ENCODE measurements around the gene SMARCA2. TPM values are rescaled to one million over a fixed set of nuclear protein-coding genes. Genes with fewer than 3 reads are reported as not detected.
A peak's percentile ranks its signal among the peaks of the same experiment; 100 is the strongest.

The SMARCA2 gene
- total RNA-seq, 1 experiment from 2014 or later, result 5.5 TPM

- Histone ChIP-seq H3K27me3 (ENCODE audit: control insufficient read depth, insufficient read depth, low read length) (no peaks in the 10 kb centered on the region), H3K4me3 (ENCODE audit: insufficient read depth, low read depth, low read length) (no peak overlapping the region), H3K36me3 (replicated peaks; ENCODE audit: control insufficient read depth, insufficient read depth, low read length) (no peaks in the 10 kb centered on the region)
- no peak for DNase-seq
Measured at GRCh38 chr9:1997646-1998045, 17.5 kb upstream of the SMARCA2 start.

- Histone ChIP-seq H3K27me3 (ENCODE audit: control insufficient read depth, insufficient read depth, low read length) (no peaks in the 10 kb centered on the region), H3K36me3 (replicated peaks; ENCODE audit: control insufficient read depth, insufficient read depth, low read length) (no peaks in the 10 kb centered on the region), H3K4me3 (ENCODE audit: insufficient read depth, low read depth, low read length) (no peak overlapping the region)
- DNase-seq, result no peak
Measured at GRCh38 chr9:1998111-1998510, 17.0 kb upstream of the SMARCA2 start.

- no peak for DNase-seq
- Histone ChIP-seq H3K36me3 (replicated peaks; ENCODE audit: control insufficient read depth, insufficient read depth, low read length) (no peaks in the 10 kb centered on the region), H3K4me3 (ENCODE audit: insufficient read depth, low read depth, low read length) (no peak overlapping the region), H3K27me3 (ENCODE audit: control insufficient read depth, insufficient read depth, low read length) (no peaks in the 10 kb centered on the region)
Measured at GRCh38 chr9:2000314-2000713, 14.8 kb upstream of the SMARCA2 start.

GRCh38 chr9:2008372-2008771, 6.8 kb upstream of the SMARCA2 start:
- H3K27me3 ChIP-seq (ENCODE audit: control insufficient read depth, insufficient read depth, low read length), result peaks cover 14% of the 10 kb centered on the region
- no peak for DNase-seq
- H3K4me3 ChIP-seq (ENCODE audit: insufficient read depth, low read depth, low read length), result no peak overlapping the region
- H3K36me3 ChIP-seq (replicated peaks; ENCODE audit: control insufficient read depth, insufficient read depth, low read length), result no peaks in the 10 kb centered on the region

- Histone ChIP-seq H3K4me3 (ENCODE audit: insufficient read depth, low read depth, low read length) (no peak overlapping the region), H3K36me3 (replicated peaks; ENCODE audit: control insufficient read depth, insufficient read depth, low read length) (no peaks in the 10 kb centered on the region), H3K27me3 (ENCODE audit: control insufficient read depth, insufficient read depth, low read length) (peaks cover 47% of the 10 kb centered on the region)
- no peak for DNase-seq
Measured at GRCh38 chr9:2012347-2012746, 2.8 kb upstream of the SMARCA2 start.

- H3K36me3 ChIP-seq (replicated peaks; ENCODE audit: control insufficient read depth, insufficient read depth, low read length), result no peaks in the 10 kb centered on the region
- H3K27me3 ChIP-seq (ENCODE audit: control insufficient read depth, insufficient read depth, low read length), result peaks cover 60% of the 10 kb centered on the region
- DNase-seq, result no peak
- H3K4me3 ChIP-seq (ENCODE audit: insufficient read depth, low read depth, low read length), result peak overlapping the region; percentile 75
Measured at GRCh38 chr9:2013743-2014475, 1.2 kb upstream of the SMARCA2 start.

GRCh38 chr9:2015581-2016407, 647 bp downstream of the SMARCA2 start:
- peaks cover 74% of the 10 kb centered on the region for H3K27me3 ChIP-seq (ENCODE audit: control insufficient read depth, insufficient read depth, low read length)
- H3K36me3 ChIP-seq (replicated peaks; ENCODE audit: control insufficient read depth, insufficient read depth, low read length), result no peaks in the 10 kb centered on the region
- peak overlapping the region; percentile 75 for H3K4me3 ChIP-seq (ENCODE audit: insufficient read depth, low read depth, low read length)
- peak; percentile 88 for DNase-seq

GRCh38 chr9:2016408-2017330, 1.5 kb downstream of the SMARCA2 start:
- Histone ChIP-seq H3K36me3 (replicated peaks; ENCODE audit: control insufficient read depth, insufficient read depth, low read length) (no peaks in the 10 kb centered on the region), H3K27me3 (ENCODE audit: control insufficient read depth, insufficient read depth, low read length) (peaks cover 71% of the 10 kb centered on the region), H3K4me3 (ENCODE audit: insufficient read depth, low read depth, low read length) (peak overlapping the region; percentile 75)
- DNase-seq, result peak; percentile 91

- peak; percentile 78 for DNase-seq
- peaks cover 65% of the 10 kb centered on the region for H3K27me3 ChIP-seq (ENCODE audit: control insufficient read depth, insufficient read depth, low read length)
Measured at GRCh38 chr9:2017331-2018161, 2.4 kb downstream of the SMARCA2 start.

GRCh38 chr9:2018162-2018643, 3.1 kb downstream of the SMARCA2 start:
- no peaks in the 10 kb centered on the region for H3K36me3 ChIP-seq (replicated peaks; ENCODE audit: control insufficient read depth, insufficient read depth, low read length)
- peaks cover 62% of the 10 kb centered on the region for H3K27me3 ChIP-seq (ENCODE audit: control insufficient read depth, insufficient read depth, low read length)
- no peak for DNase-seq
- peak overlapping the region; percentile 75; the same call in 1 of the 2 replicates for H3K4me3 ChIP-seq (ENCODE audit: insufficient read depth, low read depth, low read length)

More at GRCh38 chr9:2017331-2018161, 2.4 kb downstream of the SMARCA2 start:
- no peaks in the 10 kb centered on the region for H3K36me3 ChIP-seq (replicated peaks; ENCODE audit: control insufficient read depth, insufficient read depth, low read length)
- peak overlapping the region; percentile 75 for H3K4me3 ChIP-seq (ENCODE audit: insufficient read depth, low read depth, low read length)

GRCh38 chr9:2018764-2019558, 3.8 kb downstream of the SMARCA2 start:
- peak; percentile 43 for DNase-seq
- no peaks in the 10 kb centered on the region for H3K36me3 ChIP-seq (replicated peaks; ENCODE audit: control insufficient read depth, insufficient read depth, low read length)
- H3K4me3 ChIP-seq (ENCODE audit: insufficient read depth, low read depth, low read length), result no peak overlapping the region
- H3K27me3 ChIP-seq (ENCODE audit: control insufficient read depth, insufficient read depth, low read length), result peaks cover 54% of the 10 kb centered on the region

GRCh38 chr9:2019723-2020122, 4.6 kb downstream of the SMARCA2 start:
- no peak for DNase-seq
- Histone ChIP-seq H3K36me3 (replicated peaks; ENCODE audit: control insufficient read depth, insufficient read depth, low read length) (no peaks in the 10 kb centered on the region), H3K4me3 (ENCODE audit: insufficient read depth, low read depth, low read length) (no peak overlapping the region), H3K27me3 (ENCODE audit: control insufficient read depth, insufficient read depth, low read length) (peaks cover 47% of the 10 kb centered on the region)

- Histone ChIP-seq H3K27me3 (ENCODE audit: control insufficient read depth, insufficient read depth, low read length) (peaks cover 33% of the 10 kb centered on the region), H3K36me3 (replicated peaks; ENCODE audit: control insufficient read depth, insufficient read depth, low read length) (no peaks in the 10 kb centered on the region), H3K4me3 (ENCODE audit: insufficient read depth, low read depth, low read length) (no peak overlapping the region)
- no peak for DNase-seq
Measured at GRCh38 chr9:2021731-2022130, 6.6 kb downstream of the SMARCA2 start.
